ENCODE data around the gene CADPS2.

Gene CADPS2

DNA sequence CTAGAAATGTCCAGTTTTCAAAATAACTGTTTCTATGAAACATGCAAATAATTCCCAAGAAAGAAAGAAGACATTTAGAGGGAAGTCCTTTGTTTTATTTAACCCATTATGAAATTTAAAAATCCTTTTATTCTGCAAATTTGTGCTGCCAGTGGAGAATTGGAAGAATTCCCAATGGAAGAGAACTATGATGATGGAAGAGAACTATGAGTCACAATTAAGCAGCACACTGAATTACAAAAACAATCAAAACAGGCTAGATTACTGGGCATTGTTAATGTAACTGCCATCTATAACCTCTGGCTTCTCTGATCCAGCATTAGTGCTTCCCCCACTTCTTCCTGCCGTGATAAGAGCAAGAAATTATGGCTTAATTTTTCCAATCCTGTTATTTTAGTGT is 455.6 kb downstream of the CADPS2 start:
- no peak for DNase-seq

DNA sequence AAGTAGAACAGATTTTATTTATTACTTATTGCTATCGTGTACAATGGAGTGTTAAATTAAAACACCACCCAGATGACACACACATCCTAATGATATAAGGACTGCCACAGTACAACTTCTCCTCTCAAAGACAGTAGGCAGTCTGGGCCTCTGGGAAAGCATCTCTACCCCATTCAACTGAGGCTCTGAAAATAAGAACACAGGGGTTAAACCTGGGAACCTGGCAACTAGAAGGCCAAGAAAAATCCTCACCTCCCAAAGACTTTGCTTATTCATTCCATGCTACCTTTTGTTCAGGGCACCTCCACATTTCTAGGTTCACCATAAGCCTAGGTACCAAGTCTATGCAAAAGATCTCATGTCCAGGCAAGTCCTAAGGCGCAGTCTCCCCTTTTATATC is 456.3 kb downstream of the CADPS2 start:
- DNase-seq: no peak

DNA sequence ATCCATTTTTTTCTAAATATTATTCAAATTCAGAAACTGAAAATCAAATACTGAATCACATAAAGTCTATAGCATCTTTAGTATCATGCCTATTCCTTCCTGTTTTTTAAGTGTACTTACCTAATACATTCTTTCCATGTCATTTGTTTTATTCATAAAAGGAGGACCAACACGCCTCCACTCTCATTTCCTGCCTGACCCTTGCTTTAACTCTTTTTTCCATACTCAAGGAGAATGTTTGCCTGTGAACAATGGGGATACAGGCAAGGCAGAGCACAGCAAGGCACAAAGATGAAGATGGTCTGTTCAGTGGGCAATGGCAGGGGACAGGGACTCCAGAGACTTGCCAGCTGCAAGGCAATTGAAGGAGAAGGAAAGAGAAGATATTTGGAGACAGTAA is 460.5 kb downstream of the CADPS2 start:
- DNase-seq: no peak

GRCh38 chr7:122423591-122423990 is 462.7 kb downstream of the CADPS2 start:
- DNase-seq: no peak

DNA sequence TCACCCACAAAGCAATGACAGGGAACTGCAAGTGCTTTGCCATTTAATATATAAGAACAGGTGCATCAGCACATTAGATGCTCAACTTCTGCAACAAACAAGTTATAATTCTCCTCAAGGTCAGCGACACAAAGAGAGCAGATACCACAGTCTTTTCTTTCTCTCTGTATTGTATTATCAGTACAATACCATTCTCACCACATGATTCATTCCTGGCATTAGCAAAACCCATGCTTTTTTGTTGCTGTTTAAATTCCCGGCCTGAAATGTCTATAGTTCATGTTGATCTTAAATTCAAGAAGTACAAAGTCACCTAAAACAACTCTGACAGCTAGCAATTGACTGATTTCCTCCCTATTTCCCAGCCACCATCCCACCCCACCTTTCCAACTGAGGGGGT is 469.9 kb downstream of the CADPS2 start:
- no peak for DNase-seq

DNA sequence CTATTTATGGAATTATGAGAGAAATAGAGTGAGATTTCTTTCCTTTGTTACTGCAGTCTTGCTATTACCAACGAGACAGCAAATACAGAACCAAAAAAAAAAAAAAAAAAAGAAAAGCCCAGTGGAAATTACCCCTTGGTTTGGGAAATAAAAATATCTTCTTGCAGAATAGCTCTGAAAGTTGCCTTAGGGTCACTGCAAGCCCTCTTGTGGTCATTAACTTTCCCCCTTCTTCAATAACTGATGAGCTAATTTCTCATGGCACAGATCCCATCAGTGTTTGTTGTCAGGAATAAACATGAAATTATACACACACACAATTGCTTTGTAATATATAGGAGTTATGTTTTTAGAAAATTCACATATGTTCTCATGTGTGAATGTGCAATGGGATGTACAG is 470.8 kb downstream of the CADPS2 start:
- no peak for DNase-seq

DNA sequence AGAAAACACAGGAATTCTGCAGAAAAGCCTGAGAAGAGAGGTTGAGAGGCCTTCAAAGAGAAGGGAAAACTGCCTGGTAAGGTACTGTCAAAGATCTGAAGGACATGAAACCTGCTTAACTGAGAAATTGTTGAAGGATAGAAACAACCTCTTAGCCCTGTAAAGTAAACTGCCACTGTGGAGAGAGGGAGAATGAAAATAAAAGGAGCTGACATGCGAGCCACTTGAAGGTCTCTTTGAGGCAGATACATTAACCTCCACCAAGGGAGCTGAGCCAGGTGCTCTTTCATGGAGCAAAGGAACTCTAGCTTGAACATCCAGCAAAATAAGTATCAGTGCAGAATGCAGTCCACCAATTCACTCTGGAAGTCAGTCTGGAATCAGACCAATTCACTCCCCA is 472.9 kb downstream of the CADPS2 start:
- no peak for DNase-seq

GRCh38 chr7:122412883-122413282 is 473.4 kb downstream of the CADPS2 start:
- no peak for DNase-seq

GRCh38 chr7:122412441-122412840 is 473.8 kb downstream of the CADPS2 start:
- no peak for DNase-seq

DNA sequence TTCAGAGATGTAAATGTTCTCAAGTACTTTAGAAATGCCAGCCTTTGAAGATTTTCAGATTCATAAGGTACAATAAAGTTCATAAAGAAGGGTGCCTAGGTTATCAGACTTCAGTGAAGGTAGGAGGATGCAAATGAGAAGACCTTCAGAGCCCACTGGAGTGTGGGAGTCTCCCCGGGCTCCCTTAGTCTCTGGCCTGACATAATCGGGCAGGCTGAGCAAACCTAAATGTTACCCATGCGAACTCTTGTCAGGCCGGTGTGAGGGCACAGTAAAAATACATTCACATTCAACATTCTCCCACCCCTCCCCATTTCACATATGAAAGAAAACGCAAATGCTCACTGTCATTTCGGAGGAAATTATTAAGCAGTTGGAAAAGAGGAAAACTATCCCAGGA is 479.1 kb downstream of the CADPS2 start:
- no peak for DNase-seq

DNA sequence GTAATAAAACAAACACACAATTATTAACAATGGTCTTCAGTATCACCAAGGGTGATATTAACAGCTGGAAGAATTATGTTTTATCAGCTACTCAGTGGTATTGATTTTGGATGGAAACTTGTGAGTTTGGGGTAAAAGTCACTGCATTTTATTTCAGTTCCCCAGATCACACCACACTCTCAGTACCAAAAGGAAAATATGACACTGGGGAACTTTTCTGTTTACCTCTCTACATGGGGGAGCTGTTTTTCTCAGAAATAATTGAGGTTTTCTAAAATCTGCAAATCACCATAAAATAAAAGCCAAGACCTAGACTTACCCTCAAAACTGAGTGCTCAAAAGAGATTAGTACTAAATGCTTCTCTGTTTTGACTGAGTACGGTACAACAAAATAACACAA is 483.1 kb downstream of the CADPS2 start:
- DNase-seq: no peak

- no peak for DNase-seq
Measured at GRCh38 chr7:122402235-122402634, 484.0 kb downstream of the CADPS2 start.

GRCh38 chr7:122397381-122397780 is 488.9 kb downstream of the CADPS2 start:
- DNase-seq: no peak

DNA sequence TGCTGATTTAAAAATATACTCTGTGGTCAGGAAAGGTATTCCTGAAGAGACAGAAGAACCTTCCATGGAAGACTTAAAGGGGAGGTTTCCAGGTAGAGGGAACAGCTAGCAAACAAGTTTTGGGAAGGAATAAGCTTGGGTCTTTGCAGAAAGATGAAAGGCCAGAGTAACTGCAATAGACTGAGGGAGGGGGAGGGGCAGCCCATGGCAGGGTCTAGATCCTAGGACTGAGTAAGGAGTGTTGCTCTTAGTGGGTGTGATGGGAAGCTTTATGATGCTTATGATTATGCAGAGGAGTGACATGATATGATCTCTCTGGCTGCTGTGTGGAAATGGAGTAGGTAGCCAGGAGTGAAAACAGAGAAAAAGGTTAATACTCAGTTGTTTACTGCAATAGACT is 491.7 kb downstream of the CADPS2 start:
- DNase-seq: no peak

DNA sequence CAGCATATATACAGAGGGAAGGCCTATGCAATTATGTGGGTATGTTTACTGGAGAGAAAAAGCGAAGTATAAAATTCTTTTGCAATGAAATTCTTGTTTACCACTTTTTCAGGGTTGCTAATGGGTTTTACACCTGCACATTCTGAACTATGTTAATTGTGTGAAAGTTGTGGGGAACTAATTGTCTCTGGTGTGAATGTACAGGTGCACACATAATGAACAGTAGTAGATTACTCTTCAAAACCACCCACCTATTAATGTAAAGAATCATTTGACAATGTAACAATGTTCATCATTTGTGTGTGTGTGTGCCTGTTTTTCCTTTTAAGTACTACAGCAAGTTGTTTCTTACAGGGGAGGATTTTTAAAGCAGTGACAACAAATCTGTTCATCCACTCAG is 501.7 kb downstream of the CADPS2 start:
- DNase-seq: no peak

DNA sequence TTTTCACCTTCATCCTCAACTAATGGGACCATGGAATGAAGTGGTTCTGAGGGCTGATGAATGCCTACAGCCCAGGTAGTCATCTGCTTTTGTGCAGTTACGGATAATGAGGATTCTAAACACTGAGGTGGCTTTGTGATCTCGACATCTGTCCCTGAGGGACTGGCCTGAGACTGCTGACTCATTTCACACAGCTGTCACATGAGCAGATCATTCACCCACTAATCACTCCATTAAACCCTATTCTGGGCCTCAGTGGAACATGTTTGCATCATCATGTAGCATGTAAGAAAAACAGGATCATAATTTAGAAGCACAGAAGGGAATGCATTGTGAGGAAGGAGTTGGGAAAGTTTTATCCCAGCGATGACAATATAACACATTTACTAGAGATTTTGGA is 502.3 kb downstream of the CADPS2 start:
- no peak for DNase-seq

GRCh38 chr7:122380992-122381391 is 505.3 kb downstream of the CADPS2 start:
- no peak for DNase-seq

DNA sequence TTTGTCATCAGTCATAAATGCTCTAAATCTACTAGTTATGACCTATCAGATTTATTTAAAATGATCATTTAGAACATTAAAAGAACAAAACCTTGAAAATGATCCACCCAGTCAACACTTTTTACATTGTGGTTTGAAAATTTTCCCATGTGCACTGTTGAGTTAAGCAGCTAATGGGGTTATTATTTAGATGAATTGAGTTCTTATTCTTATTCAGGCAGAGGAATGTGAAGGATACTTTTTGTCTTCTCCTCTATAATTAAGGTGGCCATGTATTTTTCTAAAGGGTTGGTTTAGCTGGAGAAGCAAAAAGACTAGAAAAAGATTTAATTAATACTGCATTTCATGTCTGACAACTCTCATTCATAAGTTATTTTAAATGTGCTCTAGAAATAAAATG is 506.8 kb downstream of the CADPS2 start:
- DNase-seq: no peak

DNA sequence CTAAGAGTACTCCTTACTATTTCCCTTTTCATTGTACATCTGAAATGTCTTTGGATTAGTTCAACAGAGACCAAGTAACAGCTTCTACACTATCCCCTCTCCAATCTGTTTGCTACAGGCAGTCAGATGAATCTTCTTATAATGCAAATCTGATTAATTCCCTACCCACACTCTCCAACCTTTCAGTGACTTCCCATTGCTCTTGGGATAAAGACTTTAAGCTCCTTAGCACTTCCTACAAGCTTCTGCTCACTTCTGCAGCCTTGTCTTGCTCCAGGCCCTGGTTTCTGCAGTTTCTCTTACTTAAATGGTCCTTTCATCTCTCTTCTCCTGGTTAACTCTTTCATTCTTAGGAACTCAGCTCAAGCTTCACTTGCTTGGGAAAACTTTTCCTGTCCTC is 516.5 kb downstream of the CADPS2 start:
- no peak for DNase-seq

- DNase-seq: no peak
Measured at GRCh38 chr7:122364761-122365280, 521.4 kb downstream of the CADPS2 start.

DNA sequence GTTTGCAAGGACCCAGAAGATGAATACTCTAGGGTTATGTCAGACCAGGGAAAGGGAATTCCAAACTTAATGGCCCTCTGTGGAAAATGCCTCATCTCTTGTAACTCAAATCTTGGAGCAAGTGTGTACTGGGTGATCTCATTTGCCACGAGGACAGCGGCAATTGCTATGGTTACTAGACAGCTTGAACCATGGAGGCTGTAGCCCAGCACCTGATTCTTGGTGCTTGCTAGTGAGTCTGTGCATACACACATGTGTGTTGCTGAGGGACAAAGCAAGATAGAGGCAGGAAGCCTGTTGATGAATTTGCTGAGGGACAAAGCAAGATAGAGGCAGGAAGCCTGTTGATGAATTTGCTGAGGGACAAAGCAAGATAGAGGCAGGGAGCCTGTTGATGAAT is 523.1 kb downstream of the CADPS2 start:
- no peak for DNase-seq

DNA sequence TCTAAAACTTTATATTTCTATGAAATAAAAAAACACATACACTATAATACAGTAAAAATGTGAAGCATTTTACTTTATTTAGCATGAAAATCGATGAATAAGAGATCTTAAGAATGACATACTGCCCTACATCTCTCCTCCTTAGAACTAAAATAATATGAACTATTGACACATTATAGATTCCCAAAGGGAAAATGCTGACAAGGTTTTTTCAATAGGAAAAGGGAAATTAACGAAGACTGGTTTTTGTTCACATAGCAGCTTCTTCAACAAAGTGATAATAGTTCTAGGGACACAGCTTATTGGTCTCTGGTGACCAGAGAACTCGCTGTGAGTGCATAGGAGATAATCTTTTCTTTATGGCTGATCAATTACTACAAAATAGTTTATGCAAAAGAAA is 523.8 kb downstream of the CADPS2 start:
- DNase-seq: no peak

DNA sequence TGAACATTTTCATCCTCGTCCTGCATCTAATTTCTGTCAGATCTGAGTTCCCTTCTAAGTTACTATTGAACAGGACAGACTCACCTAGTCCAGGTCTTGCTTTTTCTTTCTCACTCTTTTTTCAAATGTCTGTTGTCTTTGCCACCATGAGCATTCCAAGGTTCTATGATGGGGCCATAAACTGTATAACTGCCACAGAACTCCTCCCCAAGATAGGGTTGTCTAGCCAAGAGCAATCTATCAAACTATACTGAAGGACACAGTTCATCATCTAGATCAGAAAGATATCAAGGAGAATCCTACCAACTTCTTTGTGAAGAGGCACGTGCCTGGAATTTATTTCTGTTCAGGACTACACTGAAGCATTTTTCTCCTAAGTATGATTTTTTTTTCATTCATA is 531.6 kb downstream of the CADPS2 start:
- DNase-seq: no peak

DNA sequence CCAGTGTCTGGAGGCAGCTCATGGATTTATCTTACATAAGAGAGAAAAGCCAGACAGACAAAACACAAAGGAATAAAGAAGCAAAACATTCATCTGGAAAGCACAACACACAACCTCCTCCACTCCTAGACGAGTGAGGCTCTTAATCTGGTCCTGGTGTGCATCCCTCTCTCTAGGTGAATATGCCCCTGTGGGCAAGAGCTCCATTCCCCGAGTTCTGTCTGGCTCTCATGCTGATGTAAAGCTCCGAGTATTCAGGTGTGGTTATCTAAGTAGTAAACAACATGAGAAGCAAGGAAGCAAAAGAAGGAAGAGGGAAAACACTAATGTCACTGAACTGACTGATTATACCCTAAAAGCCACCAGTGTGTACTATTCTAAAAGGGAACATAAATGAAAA is 533.8 kb downstream of the CADPS2 start:
- no peak for DNase-seq

DNA sequence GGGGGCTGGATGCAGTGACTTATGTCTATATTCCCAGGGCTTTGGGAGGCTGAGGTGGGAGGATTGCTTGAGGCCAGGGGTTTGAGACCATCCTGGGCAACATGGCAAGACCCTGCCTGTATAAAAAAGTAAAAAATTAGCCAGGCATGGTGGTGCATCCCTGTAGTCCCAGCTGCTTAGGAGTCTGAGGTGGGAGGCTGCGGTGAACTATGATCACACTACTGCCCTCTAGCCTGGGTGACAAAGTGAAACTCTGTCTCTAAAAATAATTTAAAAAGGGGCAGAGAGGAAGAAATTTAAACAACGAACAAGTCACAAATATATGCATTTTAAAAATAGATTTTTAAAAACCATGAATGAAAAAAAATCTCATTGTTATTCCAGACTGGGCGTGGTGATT is 535.6 kb downstream of the CADPS2 start:
- no peak for DNase-seq

DNA sequence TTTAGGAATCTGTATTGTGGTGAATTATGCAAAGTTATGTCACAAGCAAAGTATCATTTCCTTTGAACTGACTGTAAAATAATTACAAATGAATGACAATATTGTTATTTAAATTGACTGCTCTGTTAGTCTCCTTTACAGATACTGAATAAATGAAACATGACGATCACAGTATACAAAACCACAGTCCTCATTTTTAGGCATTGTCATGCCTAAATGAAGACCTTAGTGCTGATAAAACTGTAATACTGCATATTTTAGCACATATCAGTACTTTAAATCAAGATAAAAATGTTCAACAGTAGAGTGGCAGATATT is 542.0 kb downstream of the CADPS2 start:
- DNase-seq: no peak

Measured in stimulated activated CD4-positive, alpha-beta T cell treated with anti-CD3 and anti-CD28 coated beads, Interleukin-1b, Interleukin-23, amount 100 ng/mL, for 48 hours (primary cell).